GM11168 (cell line): Measurements from ENCODE around the gene SERPINF2.
"Not testable (repeated sequence)": the region's sequence is repeated elsewhere in the genome, so short reads cannot be mapped to it uniquely, and the experiment has no call there.

Experiments
- in situ Hi-C: fragments of 300-500 bp; cut with MboI; formaldehyde crosslinking; loops from one replicate; pipeline ENCODE4 v1.12.0; 2022; ENCODE audit warnings: low sequenced_read_pairs; ENCODE audit not compliant: unreplicated experiment

Gene SERPINF2

DNA sequence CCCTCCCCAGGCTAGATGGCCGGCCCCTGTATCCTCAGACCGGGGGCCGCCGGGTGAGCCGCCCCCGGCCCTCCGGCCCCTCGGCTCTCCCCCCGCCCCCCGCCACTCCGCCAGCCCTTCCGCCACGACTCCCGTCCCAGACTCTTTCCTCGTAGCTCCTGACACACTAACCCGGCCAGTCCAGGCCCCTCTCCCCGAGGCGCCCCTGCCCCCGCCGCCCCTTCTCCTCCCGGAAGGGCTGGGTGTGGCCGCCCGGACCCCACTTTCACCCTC, 26.9 kb upstream of the SERPINF2 start:
- in situ Hi-C loops: no loop called here

DNA sequence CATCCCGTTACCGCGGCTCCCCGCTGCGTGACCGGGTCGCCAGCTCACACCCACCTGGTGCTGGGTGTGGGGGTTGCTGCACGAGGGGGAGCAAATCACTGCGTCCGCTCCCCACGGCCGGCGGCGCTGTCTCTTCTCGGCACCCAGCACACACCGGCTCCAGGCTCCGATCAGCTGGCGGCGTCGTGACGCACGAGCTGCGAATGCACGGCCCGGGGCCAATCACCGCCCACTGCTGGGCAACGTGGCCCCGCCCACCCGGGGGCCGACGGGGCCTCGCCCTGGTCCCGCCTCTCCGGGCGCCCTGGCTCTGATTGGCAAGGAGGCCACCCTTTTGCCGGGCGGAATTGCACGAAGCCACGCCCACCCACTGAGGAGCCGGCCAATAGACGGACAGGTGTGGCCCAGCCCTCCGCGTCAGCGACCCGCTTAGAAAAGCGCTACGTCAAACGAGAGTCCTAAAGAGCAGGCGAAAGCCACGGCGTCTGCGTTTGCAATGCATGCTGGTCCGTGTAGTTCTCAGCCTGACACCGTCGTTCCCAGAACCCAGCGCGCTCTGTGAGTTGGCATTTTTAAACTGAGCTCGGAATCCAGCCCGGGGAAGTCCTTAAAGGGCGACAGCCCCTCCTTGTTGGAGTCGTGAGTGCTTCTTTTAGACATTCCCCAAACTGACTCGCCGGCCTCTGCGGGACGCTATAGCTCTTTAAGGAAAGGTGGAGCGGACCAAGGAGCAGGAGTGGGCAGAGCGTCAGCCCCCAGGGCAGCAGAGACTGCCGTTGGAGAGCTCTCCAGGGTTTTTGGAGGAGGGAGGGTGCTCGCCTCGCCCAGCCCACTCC, 26.4 kb upstream of the SERPINF2 start:
- in situ Hi-C loops: no loop called here

DNA sequence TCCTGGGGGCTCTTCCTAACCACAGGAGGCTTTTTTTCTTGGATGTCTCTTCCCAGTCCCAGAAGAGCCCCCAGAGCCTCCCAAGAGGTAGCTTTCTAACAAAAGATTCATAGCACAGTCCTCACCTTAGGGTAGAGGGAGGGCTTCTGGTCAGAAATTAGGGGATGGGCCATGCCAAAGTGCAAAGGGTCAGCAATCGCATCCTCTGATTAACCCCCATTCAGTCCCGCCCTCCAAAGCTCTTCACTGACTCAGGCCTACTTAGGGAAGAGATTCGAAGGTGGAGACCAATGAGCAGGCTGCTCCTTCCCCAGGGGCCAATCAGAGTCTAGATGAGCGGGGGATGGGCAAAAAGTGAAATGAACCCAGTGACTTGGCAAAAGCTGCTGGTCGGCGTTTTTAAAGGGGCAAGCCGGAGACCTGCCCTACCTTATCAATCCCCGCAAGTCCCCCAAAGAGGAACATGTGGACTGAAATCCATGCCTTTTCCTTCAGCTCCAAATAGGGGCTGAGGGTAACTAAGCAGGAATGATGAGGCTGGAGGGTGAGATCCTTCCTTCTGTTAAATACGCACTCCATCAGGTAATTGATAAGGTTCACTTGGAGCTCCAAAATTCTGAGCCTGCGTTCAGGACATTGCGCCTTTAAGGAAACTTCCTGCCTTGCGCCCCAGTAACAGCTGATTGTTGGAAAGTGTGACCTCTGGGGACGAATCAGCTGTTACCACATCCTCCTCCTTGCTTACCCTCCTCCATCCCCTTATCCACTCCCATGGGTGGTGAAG, 25.6 kb upstream of the SERPINF2 start:
- in situ Hi-C loops: no loop called here

DNA sequence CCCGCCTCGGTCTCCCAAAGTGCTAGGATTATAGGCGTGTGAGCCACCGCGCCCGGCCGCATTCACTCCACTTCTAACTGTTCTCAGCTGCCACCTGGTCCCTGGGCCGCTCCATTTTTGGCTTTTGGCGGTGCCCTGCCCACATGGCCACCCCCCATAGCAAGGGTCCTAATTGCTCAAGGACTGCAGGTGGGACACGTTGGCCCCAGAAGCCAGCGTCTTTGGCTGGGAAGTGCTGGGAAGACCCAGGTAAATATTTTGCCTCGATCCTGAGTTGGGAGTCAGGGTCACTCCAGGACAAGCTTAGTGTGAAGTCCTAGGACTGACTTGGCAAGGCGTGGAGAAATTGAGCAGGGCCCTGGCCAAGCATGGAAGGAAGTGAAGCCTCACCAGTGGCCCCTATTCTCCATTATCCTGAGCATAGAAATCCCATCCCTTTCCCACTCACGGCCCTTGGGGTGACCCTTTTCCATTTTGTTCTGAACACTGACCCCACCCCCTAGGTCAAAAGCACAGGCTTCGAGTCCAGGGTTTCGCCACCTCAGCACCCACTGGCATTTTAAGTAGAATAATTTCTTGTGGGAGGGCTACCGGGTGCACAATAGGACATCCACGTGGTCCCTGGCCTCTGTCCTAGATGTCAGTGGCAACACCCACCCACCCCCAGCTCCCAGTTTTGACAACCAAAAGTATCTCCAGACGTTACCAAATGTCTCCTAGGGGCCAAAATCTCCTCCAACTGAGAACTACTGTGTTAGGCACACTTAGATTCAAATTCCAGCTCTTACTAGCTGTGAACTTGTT, 24.1 kb upstream of the SERPINF2 start:
- in situ Hi-C loops: no loop called here

DNA sequence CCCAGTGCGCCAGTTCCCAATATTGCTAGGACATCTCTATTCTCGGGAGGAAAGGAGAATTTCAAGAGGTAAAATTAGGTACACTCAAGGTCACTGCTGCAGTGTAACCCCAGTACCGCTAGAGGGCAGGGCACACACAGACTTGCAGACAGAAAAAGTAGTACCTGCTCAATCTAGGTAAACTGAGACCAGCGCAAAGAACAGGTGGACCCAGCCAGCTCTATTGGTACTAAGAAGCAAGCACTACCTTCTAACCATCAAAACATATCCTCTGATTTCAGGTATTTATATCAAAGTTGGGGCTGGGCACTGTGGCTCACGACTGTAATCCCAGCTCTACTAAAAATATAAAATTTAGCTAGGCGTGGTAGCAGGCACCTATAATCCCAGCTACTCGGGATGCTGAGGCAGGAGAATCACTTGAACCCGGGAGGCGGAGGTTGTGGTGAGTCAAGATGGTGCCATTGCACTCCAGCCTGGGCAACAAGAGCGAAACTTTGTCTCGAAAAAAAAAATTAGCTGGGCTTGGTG, 21.8 kb upstream of the SERPINF2 start:
- in situ Hi-C loops: no loop called here

DNA sequence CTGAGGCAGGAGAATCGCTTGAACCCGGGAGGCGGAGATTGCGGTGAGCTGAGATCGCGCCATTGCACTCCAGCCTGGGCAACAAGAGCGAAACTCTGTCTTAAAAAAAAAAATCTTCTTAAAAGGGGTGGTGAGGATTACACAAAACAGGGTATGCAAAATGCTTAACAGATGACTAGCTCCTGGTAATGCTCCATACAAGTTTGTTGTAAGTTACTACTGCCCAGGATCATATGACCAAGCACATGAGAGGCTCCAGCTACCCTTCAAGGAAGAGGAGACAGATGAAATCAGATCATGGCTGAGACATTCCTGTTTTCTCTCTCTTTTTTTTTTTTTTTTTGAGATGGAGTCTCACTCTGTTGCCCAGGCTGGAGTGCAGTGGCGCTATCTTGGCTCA, 20.6 kb upstream of the SERPINF2 start:
- in situ Hi-C loops: not testable (repeated sequence)

DNA sequence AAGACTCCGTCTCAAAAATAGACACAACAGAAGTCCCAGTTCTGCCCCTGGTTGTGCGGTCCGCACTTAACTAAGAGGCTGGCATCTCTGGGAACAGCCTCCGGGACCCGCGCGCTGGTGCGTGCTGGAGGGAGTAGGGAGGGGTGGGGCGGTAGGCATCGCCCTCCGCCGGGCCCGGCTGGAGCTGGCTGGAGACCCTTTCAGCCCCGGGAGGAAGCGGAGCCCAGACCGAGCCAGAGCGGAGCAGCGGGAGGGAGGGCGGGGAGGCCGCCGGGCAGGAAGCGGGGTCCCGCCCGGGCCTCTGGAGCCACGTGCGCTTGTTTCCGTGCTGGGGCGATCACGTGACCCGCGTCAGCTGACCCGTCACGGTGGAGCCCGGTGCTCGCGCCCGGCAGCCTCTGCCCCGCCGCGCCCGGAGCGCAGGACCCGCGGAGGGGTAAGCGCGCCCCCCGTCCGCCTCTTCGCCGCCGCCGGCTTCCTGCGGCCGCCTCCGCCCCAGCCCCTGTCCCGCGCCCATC, 18.3 kb upstream of the SERPINF2 start, which contains the start of gene WDR81:
Gene WDR81 (plus strand): TSS at position 354 of the 518 bp plus-strand sequence. CDS start 256 bp downstream, outside the sequence.
- in situ Hi-C loops: no loop called here

DNA sequence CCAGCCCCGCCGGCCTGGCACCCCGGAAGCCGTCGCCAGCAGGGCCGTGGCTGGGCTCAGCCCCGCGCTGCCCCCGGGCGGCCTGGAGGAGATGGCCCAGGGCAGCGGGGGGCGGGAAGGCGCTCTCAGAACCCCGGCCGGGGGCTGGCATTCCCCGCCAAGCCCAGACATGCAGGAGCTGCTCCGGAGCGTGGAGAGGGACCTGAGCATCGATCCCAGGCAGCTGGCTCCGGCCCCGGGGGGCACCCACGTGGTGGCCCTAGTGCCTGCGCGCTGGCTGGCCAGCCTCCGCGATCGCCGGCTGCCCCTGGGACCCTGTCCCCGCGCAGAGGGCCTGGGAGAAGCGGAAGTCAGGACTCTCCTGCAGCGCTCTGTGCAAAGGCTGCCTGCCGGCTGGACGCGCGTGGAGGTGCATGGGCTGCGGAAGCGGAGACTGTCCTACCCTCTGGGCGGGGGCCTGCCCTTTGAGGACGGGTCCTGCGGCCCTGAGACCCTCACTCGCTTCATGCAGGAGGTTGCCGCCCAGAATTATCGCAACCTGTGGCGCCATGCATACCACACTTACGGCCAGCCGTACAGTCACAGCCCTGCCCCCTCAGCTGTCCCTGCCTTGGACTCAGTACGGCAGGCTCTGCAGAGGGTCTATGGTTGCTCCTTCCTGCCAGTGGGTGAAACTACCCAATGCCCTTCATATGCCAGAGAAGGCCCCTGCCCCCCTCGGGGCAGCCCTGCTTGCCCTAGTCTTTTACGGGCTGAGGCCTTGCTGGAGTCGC, 17.6 kb upstream of the SERPINF2 start:
- in situ Hi-C loops: no loop called here

DNA sequence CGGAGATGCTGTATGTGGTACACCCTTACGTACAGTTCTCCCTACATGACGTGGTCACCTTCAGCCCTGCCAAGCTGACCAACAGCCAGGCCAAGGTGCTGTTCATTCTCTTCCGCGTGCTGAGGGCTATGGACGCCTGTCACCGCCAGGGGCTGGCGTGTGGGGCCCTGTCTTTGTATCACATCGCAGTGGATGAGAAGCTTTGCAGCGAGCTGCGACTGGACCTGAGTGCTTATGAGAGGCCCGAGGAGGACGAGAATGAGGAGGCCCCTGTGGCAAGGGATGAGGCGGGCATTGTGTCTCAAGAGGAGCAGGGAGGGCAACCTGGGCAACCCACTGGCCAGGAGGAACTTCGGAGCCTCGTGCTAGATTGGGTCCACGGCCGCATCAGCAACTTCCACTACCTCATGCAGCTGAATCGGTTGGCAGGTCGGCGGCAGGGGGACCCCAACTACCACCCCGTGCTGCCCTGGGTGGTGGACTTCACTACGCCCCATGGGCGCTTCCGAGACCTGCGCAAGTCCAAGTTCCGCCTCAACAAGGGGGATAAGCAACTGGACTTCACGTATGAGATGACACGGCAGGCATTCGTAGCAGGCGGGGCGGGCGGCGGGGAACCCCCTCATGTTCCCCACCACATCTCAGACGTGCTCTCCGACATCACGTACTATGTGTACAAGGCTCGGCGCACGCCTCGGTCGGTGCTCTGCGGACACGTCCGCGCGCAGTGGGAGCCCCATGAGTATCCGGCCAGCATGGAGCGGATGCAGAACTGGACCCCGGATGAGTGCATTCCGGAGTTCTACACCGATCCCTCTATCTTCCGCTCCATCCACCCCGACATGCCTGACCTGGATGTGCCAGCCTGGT, 16.8 kb upstream of the SERPINF2 start:
- in situ Hi-C loops: no loop called here

DNA sequence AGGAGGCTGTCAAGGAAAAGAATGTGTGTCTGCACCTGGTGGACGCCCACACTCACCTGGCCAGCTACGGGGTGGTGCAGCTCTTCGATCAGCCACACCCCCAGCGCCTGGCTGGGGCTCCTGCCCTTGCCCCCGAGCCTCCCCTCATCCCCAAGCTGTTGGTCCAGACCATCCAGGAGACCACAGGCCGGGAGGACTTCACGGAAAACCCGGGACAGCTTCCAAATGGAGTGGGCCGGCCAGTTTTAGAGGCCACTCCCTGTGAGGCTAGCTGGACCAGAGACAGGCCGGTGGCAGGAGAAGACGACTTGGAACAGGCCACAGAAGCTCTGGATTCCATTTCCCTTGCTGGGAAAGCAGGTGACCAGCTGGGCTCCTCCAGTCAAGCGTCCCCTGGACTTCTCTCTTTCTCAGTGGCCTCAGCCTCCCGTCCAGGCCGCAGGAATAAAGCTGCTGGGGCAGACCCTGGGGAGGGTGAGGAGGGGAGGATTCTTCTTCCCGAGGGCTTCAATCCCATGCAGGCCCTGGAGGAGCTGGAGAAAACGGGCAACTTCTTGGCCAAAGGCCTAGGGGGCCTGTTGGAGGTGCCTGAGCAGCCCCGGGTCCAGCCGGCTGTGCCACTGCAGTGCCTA, 15.9 kb upstream of the SERPINF2 start:
- in situ Hi-C loops: no loop called here

DNA sequence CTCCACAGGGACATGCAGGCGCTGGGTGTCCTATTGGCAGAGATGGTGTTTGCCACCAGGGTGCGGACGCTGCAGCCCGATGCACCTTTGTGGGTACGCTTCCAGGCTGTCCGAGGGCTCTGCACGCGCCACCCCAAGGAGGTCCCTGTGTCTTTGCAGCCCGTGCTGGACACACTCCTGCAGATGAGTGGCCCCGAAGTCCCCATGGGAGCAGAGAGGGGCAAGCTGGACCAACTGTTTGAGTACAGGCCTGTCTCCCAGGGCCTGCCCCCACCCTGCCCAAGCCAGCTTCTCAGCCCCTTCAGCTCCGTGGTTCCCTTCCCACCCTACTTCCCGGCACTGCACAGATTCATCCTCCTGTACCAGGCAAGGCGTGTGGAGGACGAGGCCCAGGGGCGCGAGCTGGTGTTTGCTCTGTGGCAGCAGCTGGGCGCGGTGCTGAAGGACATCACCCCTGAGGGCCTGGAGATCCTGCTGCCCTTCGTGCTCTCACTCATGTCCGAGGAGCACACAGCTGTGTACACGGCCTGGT, 15.3 kb upstream of the SERPINF2 start:
- in situ Hi-C loops: no loop called here

DNA sequence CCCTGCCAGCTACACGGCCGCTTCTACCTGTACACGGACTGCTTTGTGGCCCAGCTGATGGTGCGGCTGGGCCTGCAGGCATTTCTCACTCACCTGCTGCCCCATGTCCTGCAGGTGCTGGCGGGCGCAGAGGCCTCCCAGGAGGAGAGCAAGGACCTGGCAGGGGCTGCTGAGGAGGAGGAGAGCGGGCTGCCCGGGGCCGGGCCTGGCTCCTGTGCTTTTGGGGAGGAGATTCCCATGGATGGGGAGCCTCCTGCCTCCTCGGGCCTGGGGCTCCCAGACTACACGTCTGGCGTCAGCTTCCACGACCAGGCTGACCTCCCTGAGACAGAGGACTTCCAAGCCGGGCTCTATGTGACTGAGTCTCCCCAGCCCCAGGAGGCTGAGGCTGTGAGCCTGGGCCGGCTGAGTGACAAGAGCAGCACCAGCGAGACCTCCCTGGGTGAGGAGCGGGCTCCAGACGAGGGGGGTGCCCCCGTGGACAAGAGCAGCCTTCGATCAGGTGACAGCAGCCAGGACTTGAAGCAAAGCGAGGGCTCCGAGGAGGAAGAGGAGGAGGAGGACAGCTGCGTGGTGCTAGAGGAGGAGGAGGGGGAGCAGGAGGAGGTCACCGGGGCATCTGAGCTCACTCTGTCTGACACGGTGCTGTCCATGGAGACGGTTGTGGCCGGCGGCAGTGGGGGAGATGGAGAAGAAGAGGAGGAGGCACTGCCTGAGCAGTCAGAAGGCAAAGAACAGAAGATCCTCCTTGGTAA, 14.6 kb upstream of the SERPINF2 start:
- in situ Hi-C loops: no loop called here

DNA sequence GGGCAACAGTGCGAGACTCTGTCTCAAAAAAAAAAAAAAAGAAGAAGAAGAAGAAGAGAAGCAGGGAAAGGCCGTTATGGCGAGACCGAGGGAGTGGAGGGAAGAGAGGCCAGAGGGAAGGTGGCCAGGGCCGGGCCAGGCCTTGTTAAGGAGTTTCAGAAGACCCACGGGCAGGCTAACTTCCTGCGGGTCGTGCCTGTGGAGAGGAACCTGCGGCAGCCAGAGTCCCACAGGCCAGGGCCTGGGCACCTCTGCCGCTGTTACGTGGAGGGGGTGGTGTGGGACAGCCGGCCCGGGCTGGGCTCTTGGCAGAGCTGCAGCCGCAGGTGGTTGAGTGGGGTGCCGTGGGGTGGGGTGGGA, 12.7 kb upstream of the SERPINF2 start:
- in situ Hi-C loops: no loop called here

DNA sequence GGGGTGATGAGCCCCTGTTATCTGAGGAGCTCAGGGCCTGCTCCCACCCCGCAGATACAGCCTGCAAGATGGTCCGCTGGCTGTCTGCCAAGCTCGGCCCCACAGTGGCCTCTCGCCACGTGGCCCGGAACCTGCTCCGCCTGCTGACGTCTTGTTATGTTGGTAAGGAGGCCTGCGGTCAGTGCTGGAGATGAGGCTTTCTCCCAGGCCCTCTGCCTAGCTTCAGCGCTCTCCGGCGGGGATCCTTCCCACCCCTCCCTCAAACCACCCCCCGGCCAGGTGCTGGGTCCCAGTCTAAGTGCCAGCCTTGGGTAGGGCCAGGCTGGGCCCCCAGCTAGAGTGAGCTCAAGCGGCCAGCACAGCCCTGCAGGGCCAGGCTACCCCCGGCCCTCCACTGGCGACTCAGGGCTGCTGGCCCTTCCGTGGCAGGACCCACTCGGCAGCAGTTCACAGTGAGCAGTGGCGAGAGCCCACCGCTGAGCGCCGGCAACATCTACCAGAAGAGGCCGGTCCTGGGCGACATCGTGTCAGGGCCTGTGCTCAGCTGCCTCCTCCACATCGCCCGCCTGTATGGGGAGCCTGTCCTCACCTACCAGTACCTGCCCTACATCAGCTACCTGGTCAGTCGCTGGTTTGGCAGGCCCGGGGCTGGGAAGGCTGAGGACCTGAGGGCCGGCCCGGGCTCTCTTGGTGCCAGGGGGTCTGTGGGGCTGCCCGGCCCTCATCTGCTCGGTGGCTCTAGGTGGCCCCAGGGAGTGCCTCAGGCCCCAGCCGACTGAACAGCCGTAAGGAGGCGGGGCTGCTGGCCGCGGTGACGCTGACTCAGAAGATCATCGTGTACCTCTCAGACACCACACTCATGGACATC, 12.1 kb upstream of the SERPINF2 start:
- in situ Hi-C loops: no loop called here

DNA sequence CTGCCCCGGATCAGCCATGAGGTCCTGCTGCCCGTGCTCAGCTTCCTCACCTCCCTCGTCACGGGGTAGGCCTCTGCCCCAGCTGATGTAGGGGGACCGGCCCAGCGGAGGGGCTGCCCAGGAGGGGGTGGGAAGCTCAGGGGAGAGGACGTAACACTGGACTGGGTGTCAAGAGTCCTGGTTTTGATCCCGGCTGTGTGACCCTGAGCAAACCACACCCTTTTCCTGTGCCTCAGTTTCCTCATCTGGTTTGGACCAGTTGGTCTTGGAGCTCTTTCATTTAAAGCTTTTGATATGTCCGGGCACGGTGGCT, 11.5 kb upstream of the SERPINF2 start:
- in situ Hi-C loops: no loop called here

DNA sequence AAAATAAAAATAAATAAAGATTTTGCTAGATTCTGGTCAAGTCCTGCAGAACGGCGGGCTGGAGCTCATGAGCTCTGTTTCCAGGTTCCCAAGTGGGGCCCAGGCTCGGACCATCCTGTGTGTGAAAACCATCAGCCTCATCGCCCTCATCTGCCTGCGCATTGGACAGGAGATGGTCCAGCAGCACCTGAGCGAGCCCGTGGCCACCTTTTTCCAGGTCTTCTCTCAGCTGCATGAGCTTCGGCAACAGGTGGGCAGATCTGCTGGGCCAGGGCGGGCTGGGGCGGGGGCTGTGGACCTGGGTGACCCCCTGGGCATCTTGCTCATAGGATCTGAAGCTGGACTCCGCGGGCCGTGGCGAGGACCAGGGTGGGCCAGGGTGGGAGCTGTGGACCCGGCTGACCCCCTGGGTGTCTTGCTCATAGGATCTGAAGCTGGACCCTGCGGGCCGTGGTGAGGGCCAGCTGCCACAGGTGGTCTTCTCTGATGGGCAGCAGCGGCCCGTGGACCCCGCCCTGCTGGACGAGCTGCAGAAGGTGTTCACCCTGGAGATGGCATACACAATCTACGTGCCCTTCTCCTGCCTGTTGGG, 10.3 kb upstream of the SERPINF2 start:
- in situ Hi-C loops: no loop called here
